IPS-20b (cell line): ENCODE data around the gene RNF220.
A peak's percentile ranks its signal among the peaks of the same experiment; 100 is the strongest.

Source experiments
- H3K27ac ChIP-seq: one replicate; pipeline ENCODE4 v1.5.1; 2013; ENCODE audit warnings: low read length
- H3K27me3 ChIP-seq: 2 replicates; pipeline ENCODE4 v1.6.1; 2013; ENCODE audit warnings: mild to moderate bottlenecking, low read length, inconsistent platforms; ENCODE audit not compliant: insufficient read depth
- H3K36me3 ChIP-seq: 2 replicates; pipeline ENCODE4 v1.6.1; 2013; ENCODE audit warnings: low read depth, mild to moderate bottlenecking, inconsistent platforms, low read length, moderate library complexity; ENCODE audit not compliant: insufficient read depth
- H3K4me1 ChIP-seq: 2 replicates; pipeline ENCODE4 v1.6.1; 2013; ENCODE audit warnings: mild to moderate bottlenecking, control low read depth, inconsistent platforms, low read length, moderate library complexity; ENCODE audit not compliant: insufficient read depth
- H3K4me3 ChIP-seq: 2 replicates; pipeline ENCODE4 v1.5.1; 2013; ENCODE audit warnings: mild to moderate bottlenecking, low read length, inconsistent platforms
- H3K9ac ChIP-seq: 2 replicates; pipeline ENCODE4 v1.6.1; 2013; ENCODE audit warnings: low read depth, mild to moderate bottlenecking, inconsistent platforms, low read length, moderate library complexity
- H3K9me3 ChIP-seq: 2 replicates; pipeline ENCODE4 v1.6.1; 2013; ENCODE audit warnings: mild to moderate bottlenecking, low read depth, low read length, inconsistent platforms; ENCODE audit not compliant: insufficient read depth

RNF220 gene

GRCh38 chr1:44421446-44421884, 16.4 kb downstream of the RNF220 start:
- H3K27me3 ChIP-seq = peaks cover 84% of the 10 kb centered on the region
- H3K9ac ChIP-seq = peak overlapping the region; percentile 9; the same call in 1 of the 2 replicates
- H3K36me3 ChIP-seq = peaks cover under 1% of the 10 kb centered on the region; the same call in 1 of the 2 replicates
- no peaks in the 10 kb centered on the region for H3K9me3 ChIP-seq
- H3K27ac ChIP-seq = no peak overlapping the region
- H3K4me1 ChIP-seq = peaks cover 40% of the 10 kb centered on the region
- H3K4me3 ChIP-seq = peak overlapping the region; percentile 19; the same call in 1 of the 2 replicates

- H3K27me3 ChIP-seq = peaks cover 82% of the 10 kb centered on the region
- no peaks in the 10 kb centered on the region for H3K36me3 ChIP-seq
- H3K4me3 ChIP-seq = peak overlapping the region; percentile 19; the same call in 1 of the 2 replicates
- H3K9me3 ChIP-seq = no peaks in the 10 kb centered on the region
- no peak overlapping the region for H3K27ac ChIP-seq
- peak overlapping the region; percentile 9; the same call in 1 of the 2 replicates for H3K9ac ChIP-seq
- peaks cover 33% of the 10 kb centered on the region; the same call in 1 of the 2 replicates for H3K4me1 ChIP-seq
Measured at GRCh38 chr1:44422161-44422560, 17.1 kb downstream of the RNF220 start.

GRCh38 chr1:44423591-44424537, 18.8 kb downstream of the RNF220 start:
- Histone ChIP-seq H3K4me1 (peaks cover 40% of the 10 kb centered on the region; the same call in 1 of the 2 replicates), H3K4me3 (no peak overlapping the region), H3K9ac (no peak overlapping the region), H3K9me3 (no peaks in the 10 kb centered on the region), H3K36me3 (no peaks in the 10 kb centered on the region), H3K27ac (no peak overlapping the region), H3K27me3 (peaks cover 82% of the 10 kb centered on the region)

- Histone ChIP-seq H3K27ac (no peak overlapping the region), H3K36me3 (no peaks in the 10 kb centered on the region), H3K4me1 (peaks cover 47% of the 10 kb centered on the region), H3K27me3 (peaks cover 81% of the 10 kb centered on the region), H3K9ac (no peak overlapping the region), H3K9me3 (no peaks in the 10 kb centered on the region), H3K4me3 (no peak overlapping the region)
Measured at GRCh38 chr1:44424747-44425146, 19.7 kb downstream of the RNF220 start.

- H3K36me3 ChIP-seq = no peaks in the 10 kb centered on the region
- peaks cover 73% of the 10 kb centered on the region for H3K27me3 ChIP-seq
- no peak overlapping the region for H3K4me3 ChIP-seq
- no peak overlapping the region for H3K27ac ChIP-seq
- peaks cover 47% of the 10 kb centered on the region for H3K4me1 ChIP-seq
- no peaks in the 10 kb centered on the region for H3K9me3 ChIP-seq
- no peak overlapping the region for H3K9ac ChIP-seq
Measured at GRCh38 chr1:44425341-44426082, 20.5 kb downstream of the RNF220 start.

GRCh38 chr1:44431861-44432260, 26.8 kb downstream of the RNF220 start:
- Histone ChIP-seq H3K36me3 (no peaks in the 10 kb centered on the region), H3K27me3 (peaks cover 26% of the 10 kb centered on the region; the same call in 1 of the 2 replicates), H3K9ac (no peak overlapping the region), H3K4me1 (peaks cover 23% of the 10 kb centered on the region), H3K9me3 (no peaks in the 10 kb centered on the region), H3K4me3 (no peak overlapping the region), H3K27ac (no peak overlapping the region)

GRCh38 chr1:44433209-44433608, 28.2 kb downstream of the RNF220 start:
- Histone ChIP-seq H3K27me3 (peaks cover 14% of the 10 kb centered on the region; the same call in 1 of the 2 replicates), H3K27ac (no peak overlapping the region), H3K9me3 (no peaks in the 10 kb centered on the region), H3K4me3 (no peak overlapping the region), H3K36me3 (no peaks in the 10 kb centered on the region), H3K4me1 (peaks cover 28% of the 10 kb centered on the region), H3K9ac (no peak overlapping the region)

GRCh38 chr1:44436401-44437106, 31.5 kb downstream of the RNF220 start:
- Histone ChIP-seq H3K27ac (no peak overlapping the region), H3K4me1 (peaks cover 15% of the 10 kb centered on the region), H3K36me3 (no peaks in the 10 kb centered on the region), H3K9me3 (no peaks in the 10 kb centered on the region), H3K9ac (0 out of 2 replicates have a peak overlapping the region, but pooled peaks have one; percentile 2), H3K4me3 (no peak overlapping the region), H3K27me3 (0 out of 2 replicates have a peak, but pooled peaks cover 8% of the 10 kb centered on the region)

GRCh38 chr1:44437107-44437716, 32.2 kb downstream of the RNF220 start:
- Histone ChIP-seq H3K36me3 (no peaks in the 10 kb centered on the region), H3K9me3 (no peaks in the 10 kb centered on the region), H3K9ac (no peak overlapping the region), H3K4me3 (no peak overlapping the region), H3K4me1 (peaks cover 15% of the 10 kb centered on the region), H3K27ac (no peak overlapping the region), H3K27me3 (0 out of 2 replicates have a peak, but pooled peaks cover 8% of the 10 kb centered on the region)

GRCh38 chr1:44442791-44443190, 37.7 kb downstream of the RNF220 start:
- H3K4me3 ChIP-seq = no peak overlapping the region
- H3K4me1 ChIP-seq = peaks cover 5% of the 10 kb centered on the region
- no peaks in the 10 kb centered on the region for H3K9me3 ChIP-seq
- H3K9ac ChIP-seq = no peak overlapping the region
- H3K27ac ChIP-seq = no peak overlapping the region
- no peaks in the 10 kb centered on the region for H3K36me3 ChIP-seq
- H3K27me3 ChIP-seq = 0 out of 2 replicates have a peak, but pooled peaks cover 8% of the 10 kb centered on the region
